CD4-positive, alpha-beta T cell (primary cell): ENCODE results near the gene FBXO30. TPM values are rescaled to one million over a fixed set of nuclear protein-coding genes. Genes with fewer than 3 reads are reported as not detected.

Source experiments
- ATAC-seq: fragments of 200-7000 bp; cut with Tn5 transposase; one replicate; pipeline ENCODE4 v1.10.0; 2022; ENCODE audit warnings: mild to moderate bottlenecking; ENCODE audit not compliant: poor library complexity
- CTCF ChIA-PET: fragments of 350-600 bp; sonication (Branson Sonifier 250); formaldehyde crosslinking; loops from one replicate; lab custom pipeline; 2021; ENCODE audit warnings: antibody characterized with exemption, inconsistent platforms; lab: Charles Lee
- POLR2A ChIA-PET: fragments of 350-600 bp; sonication (Branson Sonifier 250); formaldehyde crosslinking; loops from one replicate; lab custom pipeline; 2021; ENCODE audit warnings: antibody characterized with exemption, inconsistent platforms; lab: Charles Lee
- DNase-seq, 14 experiments: peaks; one replicate each; pipeline ENCODE4 v3.0.0-alpha.2; 2013 to 2020; ENCODE audit warnings: mixed read lengths in 2 of 14
- H3K27ac ChIP-seq, 2 donors: one replicate each; pipeline versions ENCODE4 v1.5.1 to v1.7.0; 2013; ENCODE audit warnings: low read length in 2 of 2, low read depth in 1 of 2, mild to moderate bottlenecking in 1 of 2
- H3K27me3 ChIP-seq, 2 experiments: 1 replicate in 1 of 2; 2 replicates in 1 of 2; pipeline versions ENCODE4 v1.6.1 to v1.7.0; 2013; ENCODE audit warnings: low read length in 2 of 2, control low read depth in 1 of 2, mild to moderate bottlenecking in 1 of 2, moderate library complexity in 1 of 2; ENCODE audit not compliant: insufficient read depth in 2 of 2, control insufficient read depth in 1 of 2
- H3K36me3 ChIP-seq: one replicate; pipeline ENCODE4 v1.6.1; 2013; ENCODE audit warnings: low read length, control low read depth; ENCODE audit not compliant: insufficient read depth
- H3K4me1 ChIP-seq: one replicate; pipeline ENCODE4 v1.6.1; 2013; ENCODE audit warnings: low read length, control low read depth; ENCODE audit not compliant: insufficient read depth
- H3K4me3 ChIP-seq: one replicate; pipeline ENCODE4 v1.5.1; 2013; ENCODE audit warnings: mild to moderate bottlenecking, low read length, moderate library complexity
- H3K9me3 ChIP-seq, 2 experiments: 1 replicate in 1 of 2; 2 replicates in 1 of 2; pipeline versions ENCODE4 v1.6.1 to v1.7.0; 2013; ENCODE audit warnings: low read length in 2 of 2, mild to moderate bottlenecking in 2 of 2, control low read depth in 1 of 2, moderate library complexity in 1 of 2; ENCODE audit not compliant: control insufficient read depth in 1 of 2, insufficient read depth in 1 of 2
- H3K27ac Mint-ChIP-seq: one replicate; pipeline ENCODE4 v1.8.0; 2020; ENCODE audit warnings: mixed read lengths
- H3K27me3 Mint-ChIP-seq: one replicate; pipeline ENCODE4 v1.8.0; 2021; ENCODE audit warnings: mixed read lengths
- H3K36me3 Mint-ChIP-seq: one replicate; pipeline ENCODE4 v1.8.0; 2021; ENCODE audit warnings: low read depth, mixed read lengths
- H3K4me1 Mint-ChIP-seq: one replicate; pipeline ENCODE4 v1.8.0; 2021; ENCODE audit warnings: low read depth, mixed read lengths
- H3K4me3 Mint-ChIP-seq: one replicate; pipeline ENCODE4 v1.8.0; 2020; ENCODE audit warnings: mild to moderate bottlenecking, mixed read lengths
- H3K9me3 Mint-ChIP-seq: one replicate; pipeline ENCODE4 v1.8.0; 2020; ENCODE audit warnings: mixed read lengths
- intact Hi-C, 2 experiments: fragments of 100-400 bp; cut with DNase I in 1 of 2; cut with micrococcal nuclease in 1 of 2; formaldehyde crosslinking; loops; one replicate each; pipeline versions ENCODE4 v1.15.1 to v1.9.0; 2023 to 2025; cut with DNase I, micrococcal nuclease
- total RNA-seq, 174 experiments: library from RNA in 2 of 174; stranded (reverse) in 2 of 174; gene quantifications; one replicate each; pipeline ENCODE4 v1.2.3 and lab custom pipeline; 2021 to 2026
- TF ChIP-seq, protein P1 (sequence below): fragments of 200-600 bp; IDR thresholded peaks from one replicate; pipeline ENCODE4 v1.8.0; 2022; ENCODE audit warnings: antibody characterized with exemption, mild to moderate bottlenecking

FBXO30 gene
- total RNA-seq, 2 experiments from 2014 or later, result 1.3 to 1.4 TPM

DNA sequence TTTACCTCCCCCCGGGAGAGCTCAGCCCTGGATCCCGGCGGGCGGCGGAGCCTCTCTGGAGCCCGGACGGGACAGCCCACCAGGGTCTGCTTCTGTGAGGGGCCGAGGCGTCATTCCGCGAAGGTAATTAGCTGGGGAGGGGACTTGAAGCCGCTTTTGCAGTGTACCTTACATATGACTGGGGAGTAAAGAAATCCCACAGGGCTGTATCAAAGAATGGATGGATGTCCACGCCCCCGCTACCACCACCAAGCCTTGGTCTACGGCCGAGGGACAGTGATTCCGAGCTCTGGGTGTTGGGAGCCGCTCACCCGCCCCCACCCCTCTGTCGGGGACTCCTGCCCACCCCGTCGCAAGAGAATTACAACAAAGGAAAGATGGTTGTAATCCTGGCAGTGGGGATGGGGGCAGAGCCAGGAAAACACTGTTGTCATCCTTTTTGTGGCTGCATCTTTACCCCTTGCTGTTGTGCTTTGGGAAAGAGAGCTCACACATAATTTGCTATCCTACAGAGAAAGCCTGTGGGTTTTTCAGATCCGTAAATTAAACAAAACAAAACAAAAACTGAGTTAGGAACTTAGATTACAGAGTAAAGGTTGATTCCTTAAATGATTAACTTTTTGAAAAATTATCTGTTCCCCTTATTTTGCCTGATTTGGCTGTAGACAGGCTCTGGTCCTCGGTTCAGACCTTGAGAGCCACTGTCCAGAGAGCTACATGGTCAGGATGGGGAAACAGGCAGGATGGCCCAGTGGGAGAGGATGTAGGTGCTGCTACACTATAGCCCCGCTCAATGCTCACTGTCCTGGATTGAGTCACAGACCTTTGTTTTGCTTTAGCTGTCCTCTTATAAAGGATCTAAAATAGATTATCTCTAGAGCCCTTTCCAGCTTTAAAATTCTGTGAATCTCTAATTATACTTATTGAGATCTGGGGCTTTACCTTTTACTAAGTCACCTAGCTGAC is 997 bp upstream of the FBXO30 start:
- intact Hi-C loops, result loop anchor here (2.0 to 10.0 kb wide), 6 partner anchors 79 to 1721 kb away; partner anchors contain the start of genes EPM2A (in 1 of the 2), SF3B5 (in 1 of the 2), SHPRH (in 1 of the 2) and STXBP5 (in 1 of the 2)
- Mint-ChIP-seq H3K4me1 (peaks cover 63% of the 10 kb centered on the region), H3K4me3 (peak overlapping the region; percentile 98), H3K27me3 (no peaks in the 10 kb centered on the region), H3K27ac (peak overlapping the region; percentile 94), H3K36me3 (peaks cover 8% of the 10 kb centered on the region), H3K9me3 (no peaks in the 10 kb centered on the region)
- ATAC-seq (peak; percentile 26), DNase-seq (peak in 2 of 14 experiments; percentile 12 to 13)
- Histone ChIP-seq H3K27me3 (no peaks in the 10 kb centered on the region), H3K9me3 (no peaks in the 10 kb centered on the region), H3K4me1 (peaks cover 19% of the 10 kb centered on the region), H3K36me3 (no peaks in the 10 kb centered on the region), H3K27ac (peak overlapping the region; percentile 68 to 85), H3K4me3 (peak overlapping the region; percentile 91)
- CTCF ChIA-PET, result interaction anchor here (1.2 kb wide), 1 partner anchor 84 kb away, joined by 3 read pairs; no protein-coding TSS in a partner anchor
- POLR2A ChIA-PET, result interaction anchor here (1.0 to 3.4 kb wide), 6 partner anchors 15 to 1972 kb away, joined by 3 to 60 read pairs (median 13); partner anchors contain the start of genes EPM2A, LTV1 and SHPRH
- TF ChIP-seq, protein P1, sequence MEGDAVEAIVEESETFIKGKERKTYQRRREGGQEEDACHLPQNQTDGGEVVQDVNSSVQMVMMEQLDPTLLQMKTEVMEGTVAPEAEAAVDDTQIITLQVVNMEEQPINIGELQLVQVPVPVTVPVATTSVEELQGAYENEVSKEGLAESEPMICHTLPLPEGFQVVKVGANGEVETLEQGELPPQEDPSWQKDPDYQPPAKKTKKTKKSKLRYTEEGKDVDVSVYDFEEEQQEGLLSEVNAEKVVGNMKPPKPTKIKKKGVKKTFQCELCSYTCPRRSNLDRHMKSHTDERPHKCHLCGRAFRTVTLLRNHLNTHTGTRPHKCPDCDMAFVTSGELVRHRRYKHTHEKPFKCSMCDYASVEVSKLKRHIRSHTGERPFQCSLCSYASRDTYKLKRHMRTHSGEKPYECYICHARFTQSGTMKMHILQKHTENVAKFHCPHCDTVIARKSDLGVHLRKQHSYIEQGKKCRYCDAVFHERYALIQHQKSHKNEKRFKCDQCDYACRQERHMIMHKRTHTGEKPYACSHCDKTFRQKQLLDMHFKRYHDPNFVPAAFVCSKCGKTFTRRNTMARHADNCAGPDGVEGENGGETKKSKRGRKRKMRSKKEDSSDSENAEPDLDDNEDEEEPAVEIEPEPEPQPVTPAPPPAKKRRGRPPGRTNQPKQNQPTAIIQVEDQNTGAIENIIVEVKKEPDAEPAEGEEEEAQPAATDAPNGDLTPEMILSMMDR, result no peak

DNA sequence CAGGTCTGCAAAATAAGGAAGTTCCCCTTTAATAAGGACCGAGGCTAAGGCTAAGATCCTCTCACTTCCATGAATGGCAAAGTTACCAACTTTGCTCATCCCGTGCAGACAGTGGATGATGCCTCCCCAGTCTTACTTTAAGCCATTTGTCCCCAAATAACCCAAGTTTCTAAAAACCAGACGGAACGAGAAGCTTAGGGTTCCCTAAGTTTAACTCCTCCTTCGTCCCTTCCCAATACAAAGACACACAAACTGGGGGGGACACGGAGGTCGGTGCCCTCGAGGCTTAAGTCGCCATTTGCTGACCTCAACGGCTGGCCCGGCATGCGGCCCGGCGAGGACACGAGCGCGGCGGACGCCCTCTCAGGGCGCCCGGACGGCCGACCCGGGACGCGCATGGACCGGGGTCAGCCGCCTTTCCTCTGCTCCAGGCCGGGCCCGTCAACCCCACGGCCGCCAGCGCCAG is 527 bp downstream of the FBXO30 start:
- H3K27ac ChIP-seq, result no peak overlapping the region
- Mint-ChIP-seq H3K27ac (peak overlapping the region; percentile 58), H3K9me3 (no peaks in the 10 kb centered on the region), H3K27me3 (no peaks in the 10 kb centered on the region), H3K36me3 (peaks cover 8% of the 10 kb centered on the region), H3K4me3 (peak overlapping the region; percentile 91), H3K4me1 (peaks cover 74% of the 10 kb centered on the region)
- TF ChIP-seq, protein P1, result no peak
- ATAC-seq (peak; percentile 4), DNase-seq (peak in 3 of 14 experiments; percentile 3 to 36 (median 33))
- no peaks in the 10 kb centered on the region for H3K27me3 ChIP-seq
- H3K4me3 ChIP-seq, result peak overlapping the region; percentile 91
- H3K4me1 ChIP-seq, result peaks cover 19% of the 10 kb centered on the region
- no peaks in the 10 kb centered on the region for H3K36me3 ChIP-seq
- intact Hi-C loops, result loop anchor here (2.0 to 10.0 kb wide), 6 partner anchors 77 to 1719 kb away; partner anchors contain the start of genes EPM2A (in 1 of the 2), SF3B5 (in 1 of the 2), SHPRH (in 1 of the 2) and STXBP5 (in 1 of the 2)
- CTCF ChIA-PET, result interaction anchor here (0.6 to 1.2 kb wide), 2 partner anchors 78 to 82 kb away, joined by 3 read pairs; no protein-coding TSS in a partner anchor
- POLR2A ChIA-PET, result interaction anchor here (0.9 to 3.4 kb wide), 6 partner anchors 9 to 1971 kb away, joined by 3 to 60 read pairs (median 13); partner anchors contain the start of genes EPM2A, LTV1 and SHPRH
- H3K9me3 ChIP-seq, result no peaks in the 10 kb centered on the region
